HG02973 (cell line): ENCODE data around the gene UTS2.

ENCODE experiments used
- ATAC-seq: cut with Tn5 transposase; IDR thresholded peaks from one replicate; pipeline ENCODE4 v1.9.1; 2021; ENCODE audit warnings: moderate library complexity; ENCODE audit not compliant: unreplicated experiment

UTS2 gene

DNA sequence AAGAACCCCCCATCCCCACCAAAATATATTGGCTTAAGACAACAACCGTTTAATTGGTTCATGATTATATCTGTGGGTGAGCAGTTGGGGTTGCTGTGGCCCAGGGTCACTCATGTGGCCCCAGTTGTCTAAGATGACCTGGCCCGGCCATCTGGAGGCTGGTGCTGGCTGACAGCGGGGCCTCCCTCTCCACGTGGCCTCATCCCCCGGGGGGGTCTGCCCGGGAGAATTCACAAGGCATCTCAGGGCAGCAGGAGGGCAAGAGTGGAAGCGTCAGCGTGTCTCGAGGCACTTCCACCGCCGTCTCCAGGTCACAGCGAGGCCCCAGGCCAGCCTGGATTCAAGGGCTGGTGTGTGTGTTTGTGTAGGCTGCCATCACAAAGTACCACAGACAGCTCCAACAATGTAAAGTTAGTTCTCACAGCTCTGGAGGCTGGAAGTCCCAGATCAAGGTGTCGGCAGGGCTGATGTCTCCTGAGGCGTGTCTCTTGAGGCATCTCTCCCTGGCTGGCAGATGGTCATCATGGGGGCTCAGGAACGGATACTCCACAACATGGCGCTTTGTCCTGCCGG lies 11.0 kb upstream of the UTS2 start:
- ATAC-seq, result no peak

DNA sequence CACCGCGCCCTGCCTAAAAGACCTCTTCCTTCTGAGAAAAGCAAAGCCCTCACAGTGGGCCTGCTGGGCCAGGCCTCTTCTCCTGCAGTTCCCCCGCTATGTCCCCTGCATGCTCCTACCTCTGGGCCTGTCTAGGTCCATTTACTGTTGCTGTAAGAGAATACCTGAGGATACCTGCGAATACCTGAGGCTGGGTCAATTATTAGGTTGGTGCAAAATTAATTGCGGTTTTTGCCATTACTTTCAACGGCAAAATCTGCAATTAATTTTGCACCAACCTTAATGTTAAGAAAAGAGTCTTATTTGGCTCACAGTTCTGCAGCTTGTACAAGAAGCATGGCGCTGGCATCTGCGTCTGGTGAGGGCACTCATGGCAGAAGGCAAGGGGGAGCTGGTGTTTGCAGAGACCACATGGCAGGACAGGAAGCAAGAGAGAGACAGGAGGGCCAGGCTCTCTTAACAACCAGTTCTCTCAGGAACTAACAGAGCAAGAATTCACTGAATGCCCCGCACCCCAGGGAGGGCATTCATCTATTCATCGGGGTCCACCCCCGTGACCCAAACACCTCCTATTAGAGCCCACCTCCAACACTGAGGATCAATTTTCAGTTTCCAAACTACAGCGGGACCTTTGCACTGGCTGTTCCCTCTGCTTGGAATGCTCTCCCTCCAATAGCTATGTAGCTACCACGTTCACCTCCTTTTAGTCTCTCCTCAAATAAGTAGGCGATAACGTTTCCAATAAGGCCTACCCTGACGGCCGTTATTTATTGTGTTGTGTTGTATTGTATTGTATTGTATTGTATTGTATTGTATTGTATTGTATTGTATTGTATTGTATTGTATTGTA lies 9.6 kb upstream of the UTS2 start:
- ATAC-seq, result no peak

DNA sequence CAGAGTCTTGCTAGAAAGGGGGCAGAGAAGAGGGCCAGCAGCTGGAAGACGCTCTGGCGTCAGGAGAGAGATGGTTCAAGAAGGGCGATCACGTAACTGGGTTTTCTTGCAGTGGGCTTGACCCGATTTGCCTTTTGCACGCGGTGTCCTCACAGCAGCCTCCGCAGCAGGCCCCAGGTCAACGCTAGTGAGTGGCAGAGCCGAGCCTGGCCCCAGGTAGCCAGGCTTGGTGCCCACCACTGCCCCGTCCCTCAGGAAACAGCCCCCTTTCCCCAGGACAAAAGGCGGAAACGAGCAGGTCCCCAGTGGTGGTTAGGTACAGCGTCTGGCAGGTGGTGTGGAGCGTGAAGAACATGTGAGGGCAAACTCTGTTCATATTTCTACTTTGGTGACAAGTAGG lies 8.6 kb upstream of the UTS2 start:
- ATAC-seq, result no peak

DNA sequence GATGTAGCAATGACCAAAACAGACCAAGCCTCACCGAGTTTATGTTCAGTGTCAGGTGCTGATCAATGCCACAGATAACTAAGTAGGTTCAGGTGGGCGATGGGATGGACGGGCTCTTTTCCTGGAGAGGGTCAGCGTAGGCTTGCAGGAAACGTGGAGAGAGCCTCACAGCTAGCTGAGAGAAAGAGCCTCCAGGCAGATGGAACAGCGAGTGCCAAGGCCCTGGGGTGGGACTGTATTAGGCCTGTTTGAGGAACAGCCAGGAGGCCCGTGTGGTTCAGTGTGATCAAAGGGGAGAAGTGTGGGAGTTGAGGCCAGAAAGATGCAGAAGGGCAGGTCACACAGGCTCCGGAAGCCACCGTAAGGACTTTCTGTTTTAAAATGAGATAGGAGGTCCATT lies 7.3 kb upstream of the UTS2 start:
- ATAC-seq, result no peak

DNA sequence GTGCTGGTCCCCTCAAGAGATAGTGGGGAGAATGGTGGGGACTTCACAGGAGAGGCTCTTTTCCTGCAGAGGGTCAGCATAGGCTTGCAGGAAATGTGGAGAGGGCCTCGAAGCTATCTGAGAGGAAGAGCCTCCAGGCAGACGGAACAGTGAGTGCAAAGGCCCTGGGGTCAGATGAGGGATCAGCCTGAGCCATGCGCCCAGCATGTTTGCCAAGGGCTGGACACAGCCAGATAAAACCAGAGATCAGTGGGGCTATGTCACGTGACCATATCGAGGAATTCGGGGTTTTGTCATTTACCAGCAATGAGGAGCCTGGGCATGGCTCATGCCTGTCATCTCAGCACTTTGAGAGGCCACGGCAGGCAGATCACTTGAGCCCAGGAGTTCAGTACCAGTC lies 6.5 kb upstream of the UTS2 start:
- no peak for ATAC-seq

DNA sequence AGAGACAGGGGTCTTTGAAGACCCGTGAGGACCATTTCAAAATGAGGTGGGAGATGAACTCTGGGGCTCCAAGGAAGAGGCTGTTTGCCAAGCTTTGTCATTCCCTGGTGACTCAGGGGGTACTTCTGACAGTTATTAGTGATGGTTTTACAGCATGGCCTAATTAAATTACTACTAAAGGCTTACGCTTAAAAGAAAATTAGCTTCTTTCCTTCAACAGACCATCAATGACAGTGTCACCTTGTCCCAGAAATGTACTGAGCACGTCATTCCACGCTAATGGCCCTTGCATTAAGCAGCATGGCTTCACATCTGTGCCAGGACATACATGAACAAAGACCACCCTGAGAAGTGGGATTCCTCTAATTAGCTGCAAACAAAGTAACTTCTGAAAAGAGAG lies 5.1 kb upstream of the UTS2 start:
- no peak for ATAC-seq

DNA sequence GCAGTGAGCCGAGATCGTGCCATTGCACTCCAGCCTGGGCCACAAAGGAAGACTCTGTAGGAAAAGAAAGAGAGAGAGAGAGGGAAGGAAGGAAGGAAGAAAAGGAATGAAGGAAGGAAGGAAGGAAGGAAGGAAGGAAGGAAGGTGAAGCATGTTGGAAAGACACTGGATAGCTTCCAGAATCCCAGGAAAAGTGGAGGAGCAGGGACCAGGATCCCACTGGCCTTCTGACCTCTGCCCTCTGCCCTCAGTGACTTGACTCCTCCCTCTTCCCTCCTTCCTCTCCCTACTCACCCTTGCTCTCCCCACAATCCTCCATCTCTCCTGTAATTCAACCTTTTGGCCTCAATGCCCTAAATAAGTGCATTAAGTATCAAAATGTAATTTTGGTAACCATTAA lies 4.1 kb upstream of the UTS2 start:
- ATAC-seq, result no peak

DNA sequence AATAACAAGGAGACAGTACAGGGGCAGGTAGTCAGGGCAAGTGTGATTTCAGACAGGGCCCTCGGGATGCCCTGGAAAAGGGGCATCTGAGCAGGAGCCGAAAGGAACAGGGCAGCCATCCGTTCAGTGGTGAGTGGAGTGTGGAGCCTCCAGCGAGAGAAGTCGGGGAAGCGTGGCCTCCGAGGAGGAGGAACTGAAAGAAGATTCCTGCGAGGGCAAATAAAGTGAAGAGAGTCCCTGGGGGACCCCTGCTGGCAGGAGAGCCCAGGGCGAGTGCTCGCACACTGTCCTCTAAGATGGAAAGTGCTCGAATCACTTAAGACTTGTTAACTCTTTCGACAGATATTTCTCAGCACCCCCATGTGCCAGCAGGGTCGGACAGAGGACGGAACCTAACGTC lies 3.5 kb upstream of the UTS2 start:
- ATAC-seq, result no peak

DNA sequence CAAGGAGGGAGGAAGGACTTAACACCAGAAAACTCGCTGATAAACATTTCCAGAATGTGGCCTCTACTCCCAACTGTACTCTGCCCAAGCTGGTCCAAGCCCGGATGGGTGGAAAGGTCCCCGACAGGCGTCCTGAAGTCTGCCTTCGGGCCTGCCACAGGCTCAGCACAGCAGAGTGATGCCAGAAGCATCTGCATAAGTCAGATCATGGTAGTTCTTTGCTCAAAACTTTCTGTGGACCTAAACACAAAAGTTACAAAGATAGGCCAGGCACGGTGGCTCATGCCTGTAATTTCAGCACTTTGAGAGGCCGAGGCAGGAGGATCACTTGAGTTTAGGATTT lies 790 bp upstream of the UTS2 start:
- ATAC-seq, result no peak

DNA sequence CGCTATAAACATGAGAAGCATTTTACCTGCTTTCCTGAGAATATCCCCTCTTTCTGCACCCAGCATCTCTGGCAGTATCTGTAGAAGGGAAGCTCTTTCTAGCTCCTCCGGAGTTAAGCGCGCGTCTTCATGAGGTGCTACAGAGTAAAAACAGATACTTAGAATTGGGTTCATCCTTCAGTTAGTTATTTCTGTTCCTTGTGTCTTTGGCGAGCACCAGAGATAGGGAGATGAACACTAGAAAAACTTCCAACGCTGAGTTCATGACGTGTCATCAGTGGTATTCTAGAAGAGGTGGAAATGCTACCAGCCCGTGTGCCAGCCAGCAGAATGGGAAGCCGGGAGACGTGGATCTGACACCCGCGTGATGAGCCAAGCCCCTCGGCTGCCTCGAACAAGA lies 2.1 kb downstream of the UTS2 start:
- no peak for ATAC-seq

DNA sequence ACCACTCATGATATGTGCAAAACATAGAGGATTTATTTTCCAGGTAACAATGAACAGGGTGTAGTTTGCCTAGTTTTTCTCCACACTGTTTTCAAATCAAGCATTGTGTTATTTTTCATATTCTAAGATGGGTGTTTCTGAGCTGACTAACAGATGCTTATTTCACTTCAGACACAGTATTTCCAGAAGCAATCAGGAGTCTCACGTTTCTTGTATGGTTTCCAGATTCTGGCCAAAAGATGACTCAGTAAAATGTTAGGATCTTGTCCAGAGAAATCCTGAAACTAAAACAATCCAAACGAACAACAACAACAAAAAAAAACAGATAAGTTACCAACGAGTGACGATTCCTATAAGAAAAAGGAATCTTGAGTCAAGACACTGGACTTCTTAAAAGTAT lies 5.3 kb downstream of the UTS2 start:
- no peak for ATAC-seq

DNA sequence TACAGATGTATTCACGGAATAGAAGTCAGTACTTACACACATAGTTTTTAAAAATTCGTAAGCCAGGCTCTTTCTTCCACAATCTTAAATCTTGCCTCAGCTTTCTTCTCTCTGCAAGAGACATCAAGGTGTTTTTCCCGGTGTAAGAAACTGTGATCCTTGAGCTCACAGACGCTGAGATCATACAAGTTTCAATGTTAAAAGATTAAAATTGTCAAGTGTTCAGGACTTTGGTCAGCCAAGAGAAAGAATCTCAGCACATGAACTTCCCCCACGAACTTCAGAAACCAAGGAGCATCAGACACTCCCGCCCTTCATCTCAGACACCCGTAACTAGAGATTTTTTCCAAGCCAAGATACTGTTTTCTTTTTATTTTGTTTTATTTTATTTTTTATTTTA lies 6.2 kb downstream of the UTS2 start:
- ATAC-seq, result no peak

DNA sequence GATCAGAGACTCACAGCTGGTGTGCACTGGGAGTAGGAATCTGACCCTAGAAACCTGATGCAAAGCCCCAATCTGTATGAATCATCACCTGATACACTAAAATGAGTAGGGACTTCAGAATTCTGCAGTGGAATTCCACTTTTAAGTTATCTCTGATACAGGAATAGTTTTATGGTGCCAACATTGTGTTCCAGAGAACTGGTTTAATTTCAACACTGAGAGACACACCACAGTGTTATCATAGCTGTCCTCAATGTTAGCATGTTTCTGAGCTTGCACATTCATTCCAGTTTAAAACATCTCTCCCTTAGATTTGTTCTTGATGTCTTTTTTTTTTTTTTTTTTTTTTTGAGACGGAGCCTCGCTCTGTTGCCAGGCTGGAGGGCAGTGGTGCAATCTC lies 7.1 kb downstream of the UTS2 start:
- ATAC-seq, result no peak

DNA sequence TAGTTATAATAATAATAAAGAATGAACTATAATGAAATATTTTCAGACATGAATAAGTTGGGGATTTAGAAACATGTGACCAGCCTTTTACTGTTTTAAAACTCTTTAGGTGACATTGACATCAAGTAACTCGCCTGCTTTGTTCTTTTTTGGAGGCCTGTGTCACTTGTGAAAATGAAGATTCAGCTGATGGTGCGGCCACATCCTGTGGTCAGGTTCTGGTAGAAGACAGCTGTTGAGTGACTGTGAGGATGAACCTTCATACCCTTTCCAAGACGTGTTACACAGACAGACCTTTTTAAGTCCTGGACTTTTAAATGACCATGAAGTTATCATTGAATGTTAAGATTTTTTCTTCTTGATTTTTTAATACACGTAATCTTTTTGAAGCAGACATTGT lies 10.3 kb downstream of the UTS2 start:
- no peak for ATAC-seq

DNA sequence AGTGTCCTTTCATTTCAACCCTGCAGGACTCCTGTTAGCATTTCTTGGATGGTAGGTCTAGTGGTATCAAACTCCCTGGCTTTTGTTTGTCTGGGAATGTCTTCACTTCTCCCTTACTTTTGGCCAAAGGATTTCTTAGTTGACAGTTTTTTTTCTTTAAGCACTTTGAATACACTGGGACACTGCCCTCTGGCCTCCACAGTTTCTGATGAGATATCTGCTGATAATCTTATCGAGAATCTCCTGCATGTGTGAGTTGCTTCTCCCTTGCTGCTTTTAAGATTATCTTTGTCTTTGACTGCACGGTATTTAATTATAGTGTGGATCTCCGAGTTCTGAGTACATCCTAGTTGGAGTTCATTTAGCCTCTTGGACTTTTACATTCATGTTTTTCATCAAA lies 13.3 kb downstream of the UTS2 start:
- no peak for ATAC-seq

DNA sequence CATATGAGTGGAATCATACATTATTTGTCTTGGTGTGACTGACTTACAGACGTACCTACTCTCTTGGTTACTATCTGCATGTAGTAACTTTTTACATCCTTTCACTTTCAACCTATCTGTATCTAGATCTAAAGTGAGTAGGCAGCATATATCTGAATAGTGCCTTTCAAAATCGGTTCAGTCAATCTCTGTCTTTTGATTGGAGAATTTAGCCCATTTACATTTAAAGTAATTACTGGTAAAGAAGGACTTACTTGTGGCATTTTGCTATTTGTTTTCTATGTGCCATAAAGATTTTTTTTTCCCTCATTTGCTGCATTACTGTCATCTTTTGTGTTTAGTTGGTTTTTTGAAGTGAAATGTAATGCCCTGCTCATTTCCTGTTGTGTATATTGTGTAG lies 14.2 kb downstream of the UTS2 start:
- ATAC-seq, result no peak

DNA sequence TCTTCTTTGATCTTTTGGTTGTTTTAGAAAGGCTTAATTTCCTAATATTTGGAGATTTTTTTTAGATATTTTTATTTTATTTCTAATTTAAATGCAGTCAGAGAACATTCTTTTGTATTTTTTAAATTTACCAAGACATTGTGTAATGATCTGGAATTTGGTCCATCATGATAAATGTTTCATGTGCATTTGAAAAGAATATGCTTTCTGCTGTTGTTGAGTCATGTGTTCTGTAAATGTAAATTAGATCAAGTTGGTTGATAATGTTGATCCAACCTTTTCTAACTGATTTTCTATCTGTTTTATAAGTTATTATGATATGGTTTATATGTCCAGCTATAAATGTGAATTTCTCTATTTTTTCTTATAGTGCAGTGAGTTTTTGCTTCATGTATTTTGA lies 19.8 kb downstream of the UTS2 start:
- ATAC-seq, result no peak

DNA sequence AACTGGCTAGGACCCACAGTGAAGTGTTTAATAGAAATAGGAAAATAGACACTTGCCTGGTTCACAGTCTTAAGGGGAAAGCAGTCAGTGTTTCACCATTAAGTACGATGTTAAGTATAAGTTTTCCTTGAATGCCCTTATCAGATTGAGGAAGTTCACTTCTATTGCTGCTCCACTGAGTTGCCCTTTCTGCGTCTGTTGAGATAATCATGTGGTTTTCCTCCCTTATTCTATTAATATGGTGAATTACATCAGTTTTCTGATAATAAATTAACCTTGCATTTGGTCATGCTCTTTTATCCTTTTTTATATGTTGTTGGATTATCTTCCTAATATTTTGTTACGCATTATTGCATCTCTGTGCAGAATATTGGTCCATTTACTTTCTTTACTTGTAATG lies 21.4 kb downstream of the UTS2 start:
- ATAC-seq, result no peak

DNA sequence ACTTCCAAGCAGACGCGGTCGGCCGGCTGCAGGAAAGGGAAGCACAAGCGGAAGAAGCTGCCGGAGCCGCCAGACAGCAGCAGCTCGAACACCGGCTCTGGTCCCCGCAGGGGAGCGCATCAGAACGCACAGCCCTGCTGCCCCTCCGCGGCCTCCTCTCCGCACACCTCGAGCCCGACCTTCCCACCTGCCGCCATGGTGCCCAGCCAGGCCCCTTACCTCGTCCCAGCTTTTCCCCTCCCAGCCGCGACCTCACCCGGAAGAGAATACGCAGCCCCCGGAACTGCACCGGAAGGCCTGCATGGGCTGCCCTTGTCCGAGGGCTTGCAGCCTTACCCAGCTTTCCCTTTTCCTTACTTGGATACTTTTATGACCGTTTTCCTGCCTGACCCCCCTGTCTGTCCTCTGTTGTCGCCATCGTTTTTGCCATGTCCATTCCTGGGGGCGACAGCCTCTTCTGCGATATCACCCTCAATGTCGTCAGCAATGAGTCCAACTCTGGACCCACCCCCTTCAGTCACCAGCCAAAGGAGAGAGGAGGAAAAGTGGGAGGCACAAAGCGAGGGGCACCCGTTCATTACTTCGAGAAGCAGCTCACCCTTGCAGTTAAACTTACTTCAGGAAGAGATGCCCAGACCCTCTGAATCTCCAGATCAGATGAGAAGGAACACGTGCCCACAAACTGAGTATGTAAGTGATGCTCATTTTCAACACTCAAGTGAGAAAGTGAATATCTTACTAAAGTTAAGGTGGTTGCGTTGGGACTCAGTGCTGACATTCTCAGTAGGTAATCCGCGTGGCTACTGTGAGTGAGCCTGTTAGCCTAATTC lies 25.5 kb downstream of the UTS2 start:
- no peak for ATAC-seq

DNA sequence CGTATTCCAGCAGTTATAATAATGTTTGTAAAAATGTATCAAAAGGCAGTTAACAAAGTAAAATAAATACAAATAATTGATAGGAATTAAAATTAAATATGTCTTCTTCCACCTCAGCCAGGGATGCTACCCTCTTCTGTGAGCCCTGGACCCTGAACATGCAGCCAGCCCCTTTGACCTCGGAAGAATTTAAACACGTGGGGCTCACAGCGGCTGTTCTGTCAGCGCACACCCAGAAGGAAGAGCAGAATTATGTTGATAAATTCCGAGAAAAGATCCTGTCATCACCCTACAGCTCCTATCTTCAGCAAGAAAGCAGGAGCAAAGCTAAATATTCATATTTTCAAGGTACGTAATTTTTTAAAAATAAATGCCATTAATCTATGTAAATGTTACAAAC lies 26.5 kb downstream of the UTS2 start:
- no peak for ATAC-seq

DNA sequence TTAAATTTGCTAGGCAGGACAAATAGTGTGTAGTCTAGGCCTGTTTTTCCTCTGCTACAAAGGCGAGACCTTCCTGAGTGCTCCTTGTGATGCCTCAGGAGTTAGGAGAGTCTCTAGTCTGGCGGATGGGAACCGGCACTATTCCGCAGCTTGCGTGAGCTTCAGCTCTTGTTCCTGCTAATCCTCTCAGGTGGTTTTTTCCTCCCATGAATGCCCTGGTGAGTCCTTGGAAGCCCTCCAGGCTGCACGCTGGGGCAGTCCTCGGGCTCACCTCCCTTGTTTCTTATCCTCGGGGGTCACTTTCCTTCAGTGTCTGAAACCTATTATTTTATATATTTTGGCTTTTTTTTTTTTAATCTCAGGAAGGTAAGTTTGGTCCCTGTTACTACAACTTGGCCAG lies 28.2 kb downstream of the UTS2 start:
- no peak for ATAC-seq

DNA sequence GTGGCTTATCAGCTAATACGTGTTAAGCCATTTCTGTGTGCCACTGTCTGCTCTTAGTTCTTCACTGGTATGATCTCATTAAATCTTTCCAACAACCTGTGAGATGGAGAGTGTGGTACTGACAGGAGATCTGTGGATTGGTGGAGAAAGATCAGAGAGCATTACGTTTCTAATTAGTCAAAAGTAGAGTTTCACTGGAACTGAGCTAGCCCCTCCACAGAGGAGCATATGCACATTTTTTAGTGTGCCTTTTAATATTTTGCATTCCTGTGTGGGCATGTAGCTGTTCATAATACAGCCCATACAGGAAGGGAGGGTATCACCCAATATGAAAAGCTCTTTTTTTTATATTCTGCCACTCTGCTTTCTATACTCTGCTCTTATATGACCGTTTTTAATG lies 31.6 kb downstream of the UTS2 start:
- ATAC-seq, result no peak
